Activated CD4-positive, alpha-beta T cell treated with anti-CD3 and anti-CD28 coated beads for 48 hours (primary cell): ENCODE results near the gene PTS.
"Not testable (repeated sequence)": the region's sequence is repeated elsewhere in the genome, so short reads cannot be mapped to it uniquely, and the experiment has no call there.

Experiments used
- DNase-seq: peaks from one replicate; pipeline ENCODE4 v3.0.0-alpha.2; 2020

PTS gene

GRCh38 chr11:112226062-112226830 lies at the start of gene PTS:
Gene PTS (plus strand): TSS chr11:112226428. CDS start chr11:112226444, 16 bp downstream.
- DNase-seq, result peak; percentile 85

- no peak for DNase-seq
Observed at GRCh38 chr11:112177589-112177988, 48.6 kb upstream of the PTS start.

- no peak for DNase-seq
Observed at GRCh38 chr11:112178428-112178827, 47.8 kb upstream of the PTS start.

GRCh38 chr11:112178936-112179335 lies 47.3 kb upstream of the PTS start:
- DNase-seq, result no peak

- DNase-seq, result no peak
Observed at GRCh38 chr11:112179601-112180000, 46.6 kb upstream of the PTS start.

GRCh38 chr11:112182867-112183266 lies 43.4 kb upstream of the PTS start:
- no peak for DNase-seq

GRCh38 chr11:112185883-112186282 lies 40.3 kb upstream of the PTS start:
- no peak for DNase-seq

- DNase-seq, result no peak
Observed at GRCh38 chr11:112186304-112186703, 39.9 kb upstream of the PTS start.

- DNase-seq, result not testable (repeated sequence)
Observed at GRCh38 chr11:112195113-112195512, 31.1 kb upstream of the PTS start.

GRCh38 chr11:112195951-112196351 lies 30.3 kb upstream of the PTS start:
- DNase-seq, result no peak

- DNase-seq, result no peak
Observed at GRCh38 chr11:112196519-112197087, 29.6 kb upstream of the PTS start.

- not testable (repeated sequence) for DNase-seq
Observed at GRCh38 chr11:112199101-112199500, 27.1 kb upstream of the PTS start.

GRCh38 chr11:112200252-112200651 lies 26.0 kb upstream of the PTS start:
- DNase-seq, result no peak

- no peak for DNase-seq
Observed at GRCh38 chr11:112206071-112206470, 20.2 kb upstream of the PTS start.

GRCh38 chr11:112210890-112211289 lies 15.3 kb upstream of the PTS start:
- no peak for DNase-seq

- DNase-seq, result peak; percentile 15
Observed at GRCh38 chr11:112211536-112211935, 14.7 kb upstream of the PTS start.

- no peak for DNase-seq
Observed at GRCh38 chr11:112212290-112212689, 13.9 kb upstream of the PTS start.

GRCh38 chr11:112212710-112213109 lies 13.5 kb upstream of the PTS start:
- no peak for DNase-seq

- DNase-seq, result no peak
Observed at GRCh38 chr11:112213753-112214152, 12.5 kb upstream of the PTS start.

- no peak for DNase-seq
Observed at GRCh38 chr11:112215621-112216020, 10.6 kb upstream of the PTS start.

- no peak for DNase-seq
Observed at GRCh38 chr11:112216561-112217105, 9.6 kb upstream of the PTS start.

GRCh38 chr11:112219476-112220232 lies 6.6 kb upstream of the PTS start:
- peak; percentile 24 for DNase-seq

- no peak for DNase-seq
Observed at GRCh38 chr11:112221274-112221835, 4.9 kb upstream of the PTS start.
